Esophagus (tissue), 2 donors: ENCODE measurements around the gene HSPA6. TPM values are rescaled to one million over a fixed set of nuclear protein-coding genes. Genes with fewer than 3 reads are reported as not detected.

ENCODE experiments used
- H3K27ac ChIP-seq, 2 donors: one replicate each; pipeline ENCODE4 v1.5.1; 2013; ENCODE audit warnings: low read depth in 2 of 2, mild to moderate bottlenecking in 2 of 2, inconsistent platforms in 1 of 2, low read length in 1 of 2, moderate library complexity in 1 of 2
- H3K27me3 ChIP-seq, 2 donors: one replicate each; pipeline ENCODE4 v1.6.1; 2013; ENCODE audit warnings: low read length in 2 of 2, control low read depth in 1 of 2, mild to moderate bottlenecking in 1 of 2; ENCODE audit not compliant: insufficient read depth in 2 of 2, control insufficient read depth in 1 of 2
- H3K36me3 ChIP-seq, 2 donors: one replicate each; pipeline ENCODE4 v1.6.1; 2013; ENCODE audit warnings: low read length in 1 of 2; ENCODE audit not compliant: control insufficient read depth in 2 of 2, insufficient read depth in 2 of 2
- H3K4me1 ChIP-seq, 2 donors: one replicate each; pipeline ENCODE4 v1.6.1; 2013; ENCODE audit warnings: low read length in 1 of 2; ENCODE audit not compliant: control insufficient read depth in 2 of 2, insufficient read depth in 2 of 2
- H3K4me3 ChIP-seq, 2 donors: one replicate each; pipeline ENCODE4 v1.5.1; 2013; ENCODE audit warnings: low read length in 2 of 2, mild to moderate bottlenecking in 2 of 2, low read depth in 1 of 2, moderate library complexity in 1 of 2
- H3K9me3 ChIP-seq, 2 donors: one replicate each; pipeline ENCODE4 v1.6.1; 2013; ENCODE audit warnings: mild to moderate bottlenecking in 2 of 2, low read depth in 1 of 2, low read length in 1 of 2, moderate library complexity in 1 of 2; ENCODE audit not compliant: control insufficient read depth in 2 of 2, insufficient read depth in 1 of 2
- WGBS, 2 donors: extraction: QIAGEN DNeasy Blood & Tissue Kit; methylation state at CpG; one replicate each; pipeline ENCODE4 v1.1.7; 2013; 5-methylcytosine and 5-hydroxymethylcytosine counted together
- polyA plus RNA-seq, 2 donors: library from polyadenylated mRNA; stranded (reverse); fragments of 200-250 nt; gene quantifications; one replicate each; pipeline ENCODE4 v1.2.3, GENCODE V29; 2013
- donor health status: healthy with polysubstance abuse.
- donor health status: Bipolar disorder and iron deficiency.

Gene HSPA6
- polyA plus RNA-seq, 2 donors: 0.79 to 1.2 TPM

- Histone ChIP-seq H3K4me1 (no peaks in the 10 kb centered on the region), H3K9me3 (no peaks in the 10 kb centered on the region), H3K27me3 (no peaks in the 10 kb centered on the region), H3K27ac (peak overlapping the region in 1 of 2 donors; percentile 7), H3K36me3 (no peaks in the 10 kb centered on the region), H3K4me3 (no peak overlapping the region)
- 36 to 49% methylated on average over 8 of the region's 8 CpGs for WGBS, 2 donors
Measured at GRCh38 chr1:161486806-161487741, 37.3 kb upstream of the HSPA6 start.

GRCh38 chr1:161491472-161491871 lies 32.9 kb upstream of the HSPA6 start:
- no peaks in the 10 kb centered on the region for H3K27me3 ChIP-seq
- 60 to 67% methylated on average over 5 of the region's 5 CpGs for WGBS, 2 donors
- H3K4me1 ChIP-seq: no peaks in the 10 kb centered on the region

DNA sequence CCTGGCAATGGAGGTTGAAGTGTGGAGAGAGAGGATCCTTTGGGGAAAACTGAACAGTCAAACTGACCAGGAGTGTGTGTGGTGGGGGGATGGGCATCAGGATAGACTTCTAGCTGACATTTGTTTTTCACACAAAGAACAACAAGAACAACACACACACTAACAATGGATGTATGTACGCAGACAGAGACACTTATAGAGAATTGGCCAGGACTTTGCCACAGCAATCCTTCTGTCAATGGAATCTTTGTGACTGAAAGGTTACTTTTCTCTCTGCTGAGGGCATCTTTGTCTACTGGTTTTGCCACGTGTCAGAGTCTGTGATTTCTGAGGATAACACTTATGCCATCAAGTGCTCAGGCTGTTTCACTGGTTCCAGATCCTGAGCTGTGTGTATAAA lies 31.5 kb upstream of the HSPA6 start:
- Histone ChIP-seq H3K27me3 (no peaks in the 10 kb centered on the region), H3K9me3 (no peaks in the 10 kb centered on the region), H3K27ac (no peak overlapping the region), H3K4me1 (no peaks in the 10 kb centered on the region), H3K4me3 (no peak overlapping the region), H3K36me3 (no peaks in the 10 kb centered on the region)
- 63 to 70% methylated on average over 2 of the region's 2 CpGs for WGBS, 2 donors

More at GRCh38 chr1:161491472-161491871, 32.9 kb upstream of the HSPA6 start:
- H3K9me3 ChIP-seq: no peaks in the 10 kb centered on the region
- H3K36me3 ChIP-seq: no peaks in the 10 kb centered on the region
- H3K27ac ChIP-seq: no peak overlapping the region
- no peak overlapping the region for H3K4me3 ChIP-seq

- Histone ChIP-seq H3K9me3 (no peaks in the 10 kb centered on the region), H3K4me3 (no peak overlapping the region), H3K27ac (no peak overlapping the region), H3K4me1 (no peaks in the 10 kb centered on the region), H3K27me3 (no peaks in the 10 kb centered on the region), H3K36me3 (no peaks in the 10 kb centered on the region)
- 53% methylated on average over 3 of the region's 3 CpGs for WGBS, 2 donors
Measured at GRCh38 chr1:161494091-161494735, 30.1 kb upstream of the HSPA6 start.

- H3K4me3 ChIP-seq: no peak overlapping the region
- no peaks in the 10 kb centered on the region for H3K9me3 ChIP-seq
- H3K36me3 ChIP-seq: no peaks in the 10 kb centered on the region
- no peaks in the 10 kb centered on the region for H3K27me3 ChIP-seq
- H3K27ac ChIP-seq: no peak overlapping the region
- no peaks in the 10 kb centered on the region for H3K4me1 ChIP-seq
Measured at GRCh38 chr1:161495490-161495889, 28.9 kb upstream of the HSPA6 start.

- Histone ChIP-seq H3K4me1 (no peaks in the 10 kb centered on the region), H3K36me3 (no peaks in the 10 kb centered on the region), H3K27me3 (no peaks in the 10 kb centered on the region), H3K27ac (no peak overlapping the region), H3K9me3 (no peaks in the 10 kb centered on the region), H3K4me3 (no peak overlapping the region)
- WGBS, 2 donors: 90 to 91% methylated on average over 1 of the region's 1 CpG
Measured at GRCh38 chr1:161497961-161498360, 26.4 kb upstream of the HSPA6 start.

- H3K27me3 ChIP-seq: no peaks in the 10 kb centered on the region
- no peaks in the 10 kb centered on the region for H3K36me3 ChIP-seq
- 88 to 95% methylated on average over 2 of the region's 2 CpGs for WGBS, 2 donors
- H3K4me1 ChIP-seq: no peaks in the 10 kb centered on the region
- no peak overlapping the region for H3K27ac ChIP-seq
- H3K4me3 ChIP-seq: no peak overlapping the region
- H3K9me3 ChIP-seq: no peaks in the 10 kb centered on the region
Measured at GRCh38 chr1:161498646-161499045, 25.7 kb upstream of the HSPA6 start.

- Histone ChIP-seq H3K9me3 (no peaks in the 10 kb centered on the region), H3K4me3 (no peak overlapping the region), H3K27ac (no peak overlapping the region), H3K27me3 (no peaks in the 10 kb centered on the region), H3K4me1 (no peaks in the 10 kb centered on the region), H3K36me3 (no peaks in the 10 kb centered on the region)
- 78 to 79% methylated on average over 8 of the region's 8 CpGs for WGBS, 2 donors
Measured at GRCh38 chr1:161499099-161500039, 25.0 kb upstream of the HSPA6 start.

- WGBS, 2 donors: 89 to 93% methylated on average over 1 of the region's 1 CpG
- H3K27ac ChIP-seq: no peak overlapping the region
- H3K4me1 ChIP-seq: no peaks in the 10 kb centered on the region
- H3K27me3 ChIP-seq: no peaks in the 10 kb centered on the region
- H3K9me3 ChIP-seq: no peaks in the 10 kb centered on the region
- H3K36me3 ChIP-seq: no peaks in the 10 kb centered on the region
- no peak overlapping the region for H3K4me3 ChIP-seq
Measured at GRCh38 chr1:161501234-161501633, 23.1 kb upstream of the HSPA6 start.
